ENCODE results near the gene CLTRN. TPM values are rescaled to one million over a fixed set of nuclear protein-coding genes. Genes with fewer than 3 reads are reported as not detected.

Gene CLTRN
- total RNA-seq, 1 experiment from 2014 or later, result 0.42 TPM

GRCh38 chrX:15619053-15619755, 45.4 kb downstream of the CLTRN start:
- Histone ChIP-seq H3K27me3 (no peaks in the 10 kb centered on the region), H3K36me3 (no peaks in the 10 kb centered on the region), H3K4me1 (no peaks in the 10 kb centered on the region), H3K9me3 (replicated peaks) (no peaks in the 10 kb centered on the region), H3K4me3 (no peak overlapping the region), H3K27ac (no peak overlapping the region)
- DNase-seq, result no peak

- H3K9me3 ChIP-seq (replicated peaks), result no peaks in the 10 kb centered on the region
- no peaks in the 10 kb centered on the region for H3K36me3 ChIP-seq
- H3K4me1 ChIP-seq, result no peaks in the 10 kb centered on the region
- H3K27ac ChIP-seq, result no peak overlapping the region
- H3K4me3 ChIP-seq, result no peak overlapping the region
- H3K27me3 ChIP-seq, result no peaks in the 10 kb centered on the region
- no peak for DNase-seq
Measured at GRCh38 chrX:15617111-15617510, 47.5 kb downstream of the CLTRN start.

DNA sequence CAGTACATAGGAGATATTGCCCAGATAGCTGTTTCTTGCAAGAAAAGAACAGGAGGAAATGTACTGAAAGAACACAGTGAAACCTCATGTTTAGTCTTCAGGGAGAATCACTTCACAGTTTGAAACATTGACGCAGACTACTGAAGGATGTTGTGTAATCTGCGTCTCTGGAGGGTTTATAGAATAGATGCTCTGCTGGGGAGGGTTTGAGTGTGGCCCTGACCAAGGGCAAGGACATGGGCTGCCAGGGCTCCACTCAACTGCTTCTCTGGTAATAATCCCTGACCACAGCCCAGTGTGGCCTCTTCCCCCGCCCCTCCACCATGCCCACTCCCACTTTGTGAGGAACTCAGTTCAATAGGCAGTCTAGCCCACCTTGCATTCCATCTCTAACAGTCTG, 48.1 kb downstream of the CLTRN start:
- Histone ChIP-seq H3K27ac (no peak overlapping the region), H3K4me3 (no peak overlapping the region), H3K9me3 (replicated peaks) (no peaks in the 10 kb centered on the region), H3K4me1 (no peaks in the 10 kb centered on the region), H3K27me3 (no peaks in the 10 kb centered on the region), H3K36me3 (no peaks in the 10 kb centered on the region)
- DNase-seq, result no peak

DNA sequence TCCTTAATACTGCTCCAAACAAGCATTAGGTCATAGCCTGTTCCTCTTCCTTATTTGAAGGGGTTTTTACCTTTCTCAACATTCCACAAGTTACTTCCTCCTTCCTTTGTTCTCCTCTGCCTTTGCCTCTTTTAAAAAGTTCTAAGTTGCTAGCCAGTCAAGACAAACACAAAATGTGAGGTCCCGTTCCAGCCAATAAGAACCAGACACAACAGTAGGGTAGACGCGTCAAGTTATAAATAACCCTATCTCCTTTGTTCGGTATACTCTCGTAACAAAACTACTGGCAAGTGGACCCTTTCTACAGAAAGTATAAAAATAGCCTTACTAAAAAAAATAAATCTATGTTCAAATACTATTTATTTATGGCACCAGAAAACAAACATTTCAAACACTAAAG, 57.5 kb downstream of the CLTRN start:
- Histone ChIP-seq H3K4me1 (no peaks in the 10 kb centered on the region), H3K27me3 (no peaks in the 10 kb centered on the region), H3K27ac (no peak overlapping the region), H3K4me3 (no peak overlapping the region), H3K36me3 (no peaks in the 10 kb centered on the region), H3K9me3 (replicated peaks) (no peaks in the 10 kb centered on the region)
- DNase-seq, result no peak

DNA sequence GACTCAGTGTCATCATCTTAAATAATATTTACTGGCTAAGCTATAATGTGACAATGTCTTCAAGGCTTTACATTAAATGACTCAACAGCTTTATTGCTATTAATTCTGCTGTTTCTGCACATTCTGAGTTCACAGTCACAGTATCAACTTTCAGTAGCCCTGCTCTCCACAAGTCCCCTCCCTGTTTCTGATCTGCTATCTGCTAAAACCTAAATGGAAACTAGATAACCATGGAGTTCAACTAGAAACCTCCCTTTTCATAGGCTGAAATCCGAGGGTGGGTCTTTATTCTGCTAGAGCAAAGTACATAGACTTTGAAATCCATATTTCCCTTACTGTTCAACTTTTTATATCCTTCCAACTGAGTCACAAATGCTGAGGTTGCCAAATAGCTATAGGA, 58.5 kb downstream of the CLTRN start:
- H3K27me3 ChIP-seq, result no peaks in the 10 kb centered on the region
- H3K27ac ChIP-seq, result no peak overlapping the region
- H3K4me3 ChIP-seq, result no peak overlapping the region
- no peaks in the 10 kb centered on the region for H3K9me3 ChIP-seq (replicated peaks)
- no peaks in the 10 kb centered on the region for H3K36me3 ChIP-seq
- H3K4me1 ChIP-seq, result no peaks in the 10 kb centered on the region
- no peak for DNase-seq

GRCh38 chrX:15605226-15605625, 59.4 kb downstream of the CLTRN start:
- no peak for DNase-seq
- Histone ChIP-seq H3K4me1 (no peaks in the 10 kb centered on the region), H3K9me3 (replicated peaks) (no peaks in the 10 kb centered on the region), H3K27me3 (no peaks in the 10 kb centered on the region), H3K4me3 (no peak overlapping the region), H3K36me3 (no peaks in the 10 kb centered on the region), H3K27ac (no peak overlapping the region)

- no peaks in the 10 kb centered on the region for H3K27me3 ChIP-seq
- no peaks in the 10 kb centered on the region for H3K36me3 ChIP-seq
Measured at GRCh38 chrX:15602761-15603160, 61.8 kb downstream of the CLTRN start.

GRCh38 chrX:15601932-15602331, 62.7 kb downstream of the CLTRN start:
- Histone ChIP-seq H3K27me3 (no peaks in the 10 kb centered on the region), H3K4me1 (peaks cover 6% of the 10 kb centered on the region; the same call in 1 of the 2 replicates), H3K9me3 (replicated peaks) (no peaks in the 10 kb centered on the region), H3K27ac (no peak overlapping the region), H3K4me3 (no peak overlapping the region), H3K36me3 (no peaks in the 10 kb centered on the region)
- no peak for DNase-seq

More at GRCh38 chrX:15602761-15603160, 61.8 kb downstream of the CLTRN start:
- Histone ChIP-seq H3K4me3 (no peak overlapping the region), H3K9me3 (replicated peaks) (no peaks in the 10 kb centered on the region), H3K4me1 (peaks cover 6% of the 10 kb centered on the region; the same call in 1 of the 2 replicates), H3K27ac (no peak overlapping the region)
- no peak for DNase-seq

- Histone ChIP-seq H3K27me3 (no peaks in the 10 kb centered on the region), H3K9me3 (replicated peaks) (no peaks in the 10 kb centered on the region), H3K4me3 (no peak within 1 kb of the TSS), H3K27ac (no peak within 1 kb of the TSS), H3K4me1 (peaks cover 6% of the 10 kb centered on the region; the same call in 1 of the 2 replicates), H3K36me3 (no peaks in the 10 kb centered on the region)
- no peak for DNase-seq
Measured at GRCh38 chrX:15600745-15601144, 63.9 kb downstream of the CLTRN start, which contains the start of gene ACE2. TSS of gene ACE2 (minus strand) at chrX:15600960. CDS start at chrX:15600911, 49 bp downstream.

DNA sequence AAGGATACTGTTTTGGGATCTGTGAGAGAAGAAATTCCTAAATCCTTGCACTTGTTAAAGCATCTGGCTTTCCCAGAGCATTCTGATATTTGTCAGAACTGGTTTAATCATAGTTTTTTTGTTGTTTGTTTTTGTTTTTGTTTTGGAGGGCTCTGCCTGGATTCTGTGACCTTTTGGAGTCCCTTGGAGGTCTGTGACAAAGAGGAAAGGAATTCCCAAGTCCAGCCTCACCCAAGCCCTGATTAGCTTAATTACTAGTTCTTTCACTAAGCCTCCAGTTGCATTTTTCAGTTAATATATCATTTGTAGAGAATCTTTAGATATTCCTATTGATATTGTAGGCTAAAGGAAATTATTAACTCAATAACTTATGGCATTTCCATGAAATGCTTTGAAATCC, 64.6 kb downstream of the CLTRN start:
- H3K27ac ChIP-seq, result no peak overlapping the region
- peaks cover 6% of the 10 kb centered on the region; the same call in 1 of the 2 replicates for H3K4me1 ChIP-seq
- no peaks in the 10 kb centered on the region for H3K27me3 ChIP-seq
- no peaks in the 10 kb centered on the region for H3K9me3 ChIP-seq (replicated peaks)
- H3K36me3 ChIP-seq, result no peaks in the 10 kb centered on the region
- no peak for DNase-seq
- no peak overlapping the region for H3K4me3 ChIP-seq

GRCh38 chrX:15599461-15599860, 65.1 kb downstream of the CLTRN start:
- Histone ChIP-seq H3K4me1 (peaks cover 6% of the 10 kb centered on the region; the same call in 1 of the 2 replicates), H3K27ac (no peak overlapping the region), H3K27me3 (no peaks in the 10 kb centered on the region), H3K36me3 (no peaks in the 10 kb centered on the region), H3K4me3 (no peak overlapping the region), H3K9me3 (replicated peaks) (no peaks in the 10 kb centered on the region)
- DNase-seq, result no peak

GRCh38 chrX:15598026-15598425, 66.6 kb downstream of the CLTRN start:
- Histone ChIP-seq H3K4me1 (peaks cover 6% of the 10 kb centered on the region; the same call in 1 of the 2 replicates), H3K36me3 (no peaks in the 10 kb centered on the region), H3K27ac (no peak overlapping the region), H3K27me3 (0 out of 2 replicates have a peak, but pooled peaks cover under 1% of the 10 kb centered on the region), H3K9me3 (replicated peaks) (no peaks in the 10 kb centered on the region), H3K4me3 (no peak overlapping the region)
- no peak for DNase-seq

GRCh38 chrX:15594371-15594770, 70.2 kb downstream of the CLTRN start:
- no peaks in the 10 kb centered on the region for H3K9me3 ChIP-seq (replicated peaks)
- no peak overlapping the region for H3K4me3 ChIP-seq
- no peak for DNase-seq
- H3K27me3 ChIP-seq, result 0 out of 2 replicates have a peak, but pooled peaks cover 4% of the 10 kb centered on the region
- no peaks in the 10 kb centered on the region for H3K36me3 ChIP-seq
- peaks cover 6% of the 10 kb centered on the region; the same call in 1 of the 2 replicates for H3K4me1 ChIP-seq
- H3K27ac ChIP-seq, result no peak overlapping the region

GRCh38 chrX:15579778-15580747, 84.5 kb downstream of the CLTRN start:
- Histone ChIP-seq H3K27me3 (no peaks in the 10 kb centered on the region), H3K36me3 (no peaks in the 10 kb centered on the region), H3K27ac (peak overlapping the region; percentile 63), H3K9me3 (replicated peaks) (no peaks in the 10 kb centered on the region), H3K4me3 (no peak overlapping the region), H3K4me1 (peaks cover 37% of the 10 kb centered on the region)
- DNase-seq, result peak; percentile 74 to 80
